Fibroblast of skin of abdomen (primary cell): ENCODE results near the gene DAB2.

Source experiments
- DNase-seq: peaks from one replicate; pipeline ENCODE4 v3.0.0-alpha.2; 2013

Gene DAB2

GRCh38 chr5:39379693-39380092, 45.1 kb downstream of the DAB2 start:
- no peak for DNase-seq

GRCh38 chr5:39377613-39378012, 47.2 kb downstream of the DAB2 start:
- no peak for DNase-seq

- peak; percentile 49 for DNase-seq
Measured at GRCh38 chr5:39376293-39376714, 48.5 kb downstream of the DAB2 start.

GRCh38 chr5:39373791-39374190, 51.0 kb downstream of the DAB2 start:
- DNase-seq, result no peak

- no peak for DNase-seq
Measured at GRCh38 chr5:39371367-39371635, 53.5 kb downstream of the DAB2 start.

- DNase-seq, result no peak
Measured at GRCh38 chr5:39370555-39371366, 54.0 kb downstream of the DAB2 start.

- no peak for DNase-seq
Measured at GRCh38 chr5:39369123-39369815, 55.5 kb downstream of the DAB2 start.

- no peak for DNase-seq
Measured at GRCh38 chr5:39368116-39368515, 56.7 kb downstream of the DAB2 start.

GRCh38 chr5:39367711-39368110, 57.1 kb downstream of the DAB2 start:
- no peak for DNase-seq

- DNase-seq, result no peak
Measured at GRCh38 chr5:39364367-39364766, 60.4 kb downstream of the DAB2 start, which contains the start of gene C9. TSS of gene C9 (minus strand) at chr5:39364495. CDS start at chr5:39364464, 31 bp downstream.

GRCh38 chr5:39363217-39363616, 61.6 kb downstream of the DAB2 start:
- DNase-seq, result no peak

GRCh38 chr5:39362646-39363045, 62.1 kb downstream of the DAB2 start:
- DNase-seq, result no peak

GRCh38 chr5:39361306-39361705, 63.5 kb downstream of the DAB2 start:
- DNase-seq, result no peak

- DNase-seq, result no peak
Measured at GRCh38 chr5:39360471-39361111, 64.2 kb downstream of the DAB2 start.

- DNase-seq, result no peak
Measured at GRCh38 chr5:39356263-39356662, 68.5 kb downstream of the DAB2 start.

GRCh38 chr5:39355324-39355723, 69.5 kb downstream of the DAB2 start:
- DNase-seq, result no peak

- DNase-seq, result no peak
Measured at GRCh38 chr5:39353717-39354399, 70.9 kb downstream of the DAB2 start.

GRCh38 chr5:39352951-39353350, 71.8 kb downstream of the DAB2 start:
- no peak for DNase-seq

- no peak for DNase-seq
Measured at GRCh38 chr5:39352170-39352569, 72.6 kb downstream of the DAB2 start.

GRCh38 chr5:39349484-39349883, 75.3 kb downstream of the DAB2 start:
- no peak for DNase-seq

- DNase-seq, result no peak
Measured at GRCh38 chr5:39342460-39342859, 82.3 kb downstream of the DAB2 start.

- no peak for DNase-seq
Measured at GRCh38 chr5:39341896-39342295, 82.9 kb downstream of the DAB2 start.

- DNase-seq, result peak; percentile 59
Measured at GRCh38 chr5:39340506-39340905, 84.3 kb downstream of the DAB2 start.
